ENCODE results near the gene DLGAP4.

The DLGAP4 gene

GRCh38 chr20:36367907-36368799, 62.0 kb downstream of the DLGAP4 start:
- no peak for DNase-seq (ENCODE audit: low read depth)
- TF ChIP-seq CTCF (conservative IDR thresholded peaks at IDR 0.05; ENCODE audit: low read length) = no peak
- H3K4me3 ChIP-seq (ENCODE audit: low read length) = no peak overlapping the region

GRCh38 chr20:36368869-36369268, 62.7 kb downstream of the DLGAP4 start:
- H3K4me3 ChIP-seq (ENCODE audit: low read length) = no peak overlapping the region
- DNase-seq (ENCODE audit: low read depth) = no peak
- TF ChIP-seq CTCF (conservative IDR thresholded peaks at IDR 0.05; ENCODE audit: low read length) = no peak

- no peak for DNase-seq (ENCODE audit: low read depth)
- no peak for TF ChIP-seq CTCF (conservative IDR thresholded peaks at IDR 0.05; ENCODE audit: low read length)
- H3K4me3 ChIP-seq (ENCODE audit: low read length) = no peak overlapping the region
Measured at GRCh38 chr20:36369739-36370138, 63.6 kb downstream of the DLGAP4 start.

GRCh38 chr20:36370991-36371790, 65.1 kb downstream of the DLGAP4 start:
- TF ChIP-seq CTCF (conservative IDR thresholded peaks at IDR 0.05; ENCODE audit: low read length) = no peak
- DNase-seq (ENCODE audit: low read depth) = no peak
- H3K4me3 ChIP-seq (ENCODE audit: low read length) = no peak overlapping the region

- no peak overlapping the region for H3K4me3 ChIP-seq (ENCODE audit: low read length)
- DNase-seq (ENCODE audit: low read depth) = no peak
- no peak for TF ChIP-seq CTCF (conservative IDR thresholded peaks at IDR 0.05; ENCODE audit: low read length)
Measured at GRCh38 chr20:36372666-36373065, 66.5 kb downstream of the DLGAP4 start.

GRCh38 chr20:36373089-36373488, 67.0 kb downstream of the DLGAP4 start:
- DNase-seq (ENCODE audit: low read depth) = no peak
- no peak overlapping the region for H3K4me3 ChIP-seq (ENCODE audit: low read length)

More at GRCh38 chr20:36373089-36373488, 67.0 kb downstream of the DLGAP4 start:
- no peak for TF ChIP-seq CTCF (conservative IDR thresholded peaks at IDR 0.05; ENCODE audit: low read length)

Data from AG10803 (cell line).